GM18519 (cell line): Measurements from ENCODE around the gene P4HA2.
A peak's percentile ranks its signal among the peaks of the same experiment; 100 is the strongest.

ENCODE experiments used
- ATAC-seq: cut with Tn5 transposase; IDR thresholded peaks from one replicate; pipeline ENCODE4 v1.9.1; 2021; ENCODE audit warnings: mild to moderate bottlenecking, moderate library complexity; ENCODE audit not compliant: unreplicated experiment, low FRiP score

The P4HA2 gene

GRCh38 chr5:132226516-132227234 lies 978 bp downstream of the P4HA2 start:
- no peak for ATAC-seq

GRCh38 chr5:132225165-132226032 lies 2.3 kb downstream of the P4HA2 start:
- no peak for ATAC-seq

- no peak for ATAC-seq
Measured at GRCh38 chr5:132224716-132225115, 2.9 kb downstream of the P4HA2 start.

- ATAC-seq: no peak
Measured at GRCh38 chr5:132223861-132224260, 3.8 kb downstream of the P4HA2 start.

- ATAC-seq: peak; percentile 79
Measured at GRCh38 chr5:132222649-132223038, 5.0 kb downstream of the P4HA2 start.

GRCh38 chr5:132221781-132222648 lies 5.6 kb downstream of the P4HA2 start:
- ATAC-seq: no peak

- ATAC-seq: no peak
Measured at GRCh38 chr5:132220491-132220890, 7.2 kb downstream of the P4HA2 start.

GRCh38 chr5:132219981-132220380 lies 7.7 kb downstream of the P4HA2 start:
- no peak for ATAC-seq

- ATAC-seq: no peak
Measured at GRCh38 chr5:132219289-132219970, 8.2 kb downstream of the P4HA2 start.

GRCh38 chr5:132218321-132218720 lies 9.3 kb downstream of the P4HA2 start:
- no peak for ATAC-seq

GRCh38 chr5:132215329-132215728 lies 12.3 kb downstream of the P4HA2 start:
- no peak for ATAC-seq

GRCh38 chr5:132214491-132214890 lies 13.2 kb downstream of the P4HA2 start:
- no peak for ATAC-seq

- no peak for ATAC-seq
Measured at GRCh38 chr5:132213666-132214065, 14.0 kb downstream of the P4HA2 start.

GRCh38 chr5:132211787-132212186 lies 15.9 kb downstream of the P4HA2 start:
- no peak for ATAC-seq

GRCh38 chr5:132210944-132211343 lies 16.7 kb downstream of the P4HA2 start:
- ATAC-seq: no peak

- ATAC-seq: no peak
Measured at GRCh38 chr5:132209901-132210545, 17.6 kb downstream of the P4HA2 start.

- ATAC-seq: no peak
Measured at GRCh38 chr5:132209131-132209530, 18.5 kb downstream of the P4HA2 start.

- ATAC-seq: no peak
Measured at GRCh38 chr5:132207778-132208177, 19.9 kb downstream of the P4HA2 start.

- no peak for ATAC-seq
Measured at GRCh38 chr5:132206782-132207181, 20.9 kb downstream of the P4HA2 start.
